ENCODE results near the gene WNT8B. TPM values are rescaled to one million over a fixed set of nuclear protein-coding genes. Genes with fewer than 3 reads are reported as not detected.

Gene WNT8B
- total RNA-seq, result not detected in 2 replicates

GRCh38 chr10:100462709-100463108 lies at the start of gene WNT8B:
WNT8B (plus strand) TSS chr10:100463009; CDS start chr10:100463169, 160 bp downstream.

GRCh38 chr10:100519311-100520051 lies 56.7 kb downstream of the WNT8B start, which contains the start of gene SEC31B:
SEC31B (minus strand) TSS chr10:100519861; CDS start chr10:100516952, 2,909 bp downstream.

GRCh38 chr10:100529475-100530298 lies 66.9 kb downstream of the WNT8B start, which contains the start of gene NDUFB8:
NDUFB8 (minus strand) TSS chr10:100529871; CDS start chr10:100529851, 20 bp downstream.

Other genes starting within 250 kb of the WNT8B start
- 14.7 and 32.3 TPM in 2 replicates for gene CHUK, start 233.4 kb upstream of the WNT8B start, total RNA-seq
- 23.2 and 24.9 TPM in 2 replicates for gene CWF19L1, start 195.4 kb upstream of the WNT8B start, total RNA-seq
- 29.5 and 41.7 TPM in 2 replicates for gene BLOC1S2, start 176.3 kb upstream of the WNT8B start, total RNA-seq
- not detected in 2 replicates for gene PKD2L1, start 132.8 kb upstream of the WNT8B start, total RNA-seq
- gene SCD, start 115.8 kb upstream of the WNT8B start, total RNA-seq, result 29.6 and 64.3 TPM in 2 replicates
- 1.6 and 3.6 TPM in 2 replicates for gene SEC31B, start 56.9 kb downstream of the WNT8B start, total RNA-seq
- gene NDUFB8, start 66.9 kb downstream of the WNT8B start, total RNA-seq, result 143 and 224 TPM in 2 replicates
- 3.6 and 13.8 TPM in 2 replicates for gene HIF1AN, start 72.9 kb downstream of the WNT8B start, total RNA-seq

Data from bladder microvascular endothelial cell (primary cell).